HG03571 (cell line): ENCODE data around the gene AK8.

Experiments
- ATAC-seq: cut with Tn5 transposase; IDR thresholded peaks from one replicate; pipeline ENCODE4 v1.9.1; 2021; ENCODE audit not compliant: unreplicated experiment

The AK8 gene

GRCh38 chr9:132800038-132800648 is 77.9 kb downstream of the AK8 start:
- no peak for ATAC-seq

- no peak for ATAC-seq
These were observed 79.0 kb downstream of the AK8 start for GRCh38 chr9:132798817-132799790.

- ATAC-seq = no peak
These were observed 80.0 kb downstream of the AK8 start for GRCh38 chr9:132797861-132798659.

GRCh38 chr9:132795511-132796303 is 82.4 kb downstream of the AK8 start:
- no peak for ATAC-seq

- ATAC-seq = no peak
These were observed 83.2 kb downstream of the AK8 start for GRCh38 chr9:132794730-132795380.

GRCh38 chr9:132793606-132794580 is 84.2 kb downstream of the AK8 start:
- ATAC-seq = no peak

- no peak for ATAC-seq
These were observed 85.5 kb downstream of the AK8 start for GRCh38 chr9:132792547-132792946.

GRCh38 chr9:132791699-132792240 is 86.3 kb downstream of the AK8 start:
- ATAC-seq = no peak

GRCh38 chr9:132789719-132790118 is 88.4 kb downstream of the AK8 start:
- ATAC-seq = no peak

GRCh38 chr9:132788378-132788777 is 89.7 kb downstream of the AK8 start:
- no peak for ATAC-seq

GRCh38 chr9:132787748-132788159 is 90.3 kb downstream of the AK8 start:
- ATAC-seq = no peak

- no peak for ATAC-seq
These were observed 93.7 kb downstream of the AK8 start for GRCh38 chr9:132784286-132784830.

- ATAC-seq = no peak
These were observed 95.1 kb downstream of the AK8 start for GRCh38 chr9:132783006-132783405.

GRCh38 chr9:132782037-132782436 is 96.0 kb downstream of the AK8 start:
- no peak for ATAC-seq

GRCh38 chr9:132780230-132781007 is 97.7 kb downstream of the AK8 start:
- no peak for ATAC-seq

- ATAC-seq = no peak
These were observed 101.2 kb downstream of the AK8 start for GRCh38 chr9:132776891-132777290.

- no peak for ATAC-seq
These were observed 101.8 kb downstream of the AK8 start for GRCh38 chr9:132776268-132776667.

GRCh38 chr9:132775720-132776119 is 102.4 kb downstream of the AK8 start:
- ATAC-seq = no peak
